ACHN (cell line): ENCODE measurements around the gene BAIAP3.

Experiments used
- DNase-seq: peaks from one replicate; pipeline ENCODE4 v3.0.0-alpha.2; 2015
- in situ Hi-C: cut with HindIII; loops from 2 replicates; pipeline ENCODE4 v1.10.0; 2017; ENCODE audit warnings: low sequenced_read_pairs, low pct_ligation_motif_present, low pct_unique_long_range_greater_than_20kb

BAIAP3 gene

DNA sequence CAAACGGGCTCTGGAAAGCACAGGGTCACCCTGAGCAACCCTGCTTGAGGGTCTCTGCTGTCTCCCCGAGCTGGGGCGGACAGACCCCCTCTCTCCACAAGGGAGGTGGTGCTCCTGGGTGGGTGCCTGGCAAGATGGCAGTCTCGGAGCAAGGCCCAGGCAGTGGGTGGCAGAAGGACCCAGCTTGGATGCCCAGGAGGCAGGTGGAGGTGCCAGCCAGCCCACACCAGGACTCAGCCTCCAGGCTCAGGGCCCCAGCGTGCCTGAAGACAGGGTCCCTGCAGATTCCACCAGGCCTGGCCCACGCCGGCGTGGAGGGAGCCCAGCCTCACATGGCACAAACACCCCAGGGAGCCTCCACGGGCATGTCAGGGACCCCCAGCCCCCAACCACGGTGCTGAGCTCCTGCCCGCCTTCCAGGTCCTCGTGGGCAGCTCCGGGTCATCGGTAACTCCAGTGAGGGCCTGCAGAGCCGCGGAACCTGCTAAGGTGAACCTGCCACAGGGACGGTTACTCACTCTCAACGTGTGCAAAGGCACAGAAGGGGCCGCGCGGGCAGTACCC is 60.2 kb downstream of the BAIAP3 start:
- no peak for DNase-seq
- in situ Hi-C loops = loop anchor here (25.0 kb wide), 1 partner anchor 106 kb away; no protein-coding TSS in a partner anchor

- in situ Hi-C loops = loop anchor here (25.0 kb wide), 1 partner anchor 107 kb away; no protein-coding TSS in a partner anchor
- no peak for DNase-seq
Observed at GRCh38 chr16:1394367-1394951, 61.0 kb downstream of the BAIAP3 start.

DNA sequence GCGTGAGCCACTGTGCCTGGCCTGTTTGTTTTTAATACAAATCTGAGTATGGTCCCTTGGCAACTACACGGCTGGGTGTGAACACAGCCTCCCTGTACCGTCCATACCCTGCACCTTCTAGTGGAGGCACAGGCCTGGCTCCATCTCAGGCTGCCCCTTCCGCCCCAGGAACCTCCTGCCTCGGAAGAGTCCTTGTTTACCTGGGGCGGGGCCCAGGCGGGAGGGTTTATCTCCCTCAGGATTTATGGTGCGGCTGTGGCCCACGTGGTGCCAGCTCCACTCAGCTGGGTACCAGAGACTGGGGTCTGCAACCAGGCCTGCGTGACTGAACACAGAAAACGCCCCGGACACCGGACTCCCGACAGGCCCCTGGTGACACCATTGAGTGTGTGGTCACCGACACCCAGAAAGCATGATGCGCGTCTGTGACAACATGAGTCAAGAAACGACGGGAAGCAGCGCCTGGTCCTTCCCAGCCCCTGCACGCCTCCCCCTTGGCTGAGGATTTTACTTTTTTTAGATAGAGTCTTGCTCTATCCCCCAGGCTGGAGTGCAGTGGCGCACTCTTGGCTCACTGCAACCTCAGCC is 62.1 kb downstream of the BAIAP3 start:
- in situ Hi-C loops = loop anchor here (25.0 kb wide), 1 partner anchor 108 kb away; no protein-coding TSS in a partner anchor
- no peak for DNase-seq

DNA sequence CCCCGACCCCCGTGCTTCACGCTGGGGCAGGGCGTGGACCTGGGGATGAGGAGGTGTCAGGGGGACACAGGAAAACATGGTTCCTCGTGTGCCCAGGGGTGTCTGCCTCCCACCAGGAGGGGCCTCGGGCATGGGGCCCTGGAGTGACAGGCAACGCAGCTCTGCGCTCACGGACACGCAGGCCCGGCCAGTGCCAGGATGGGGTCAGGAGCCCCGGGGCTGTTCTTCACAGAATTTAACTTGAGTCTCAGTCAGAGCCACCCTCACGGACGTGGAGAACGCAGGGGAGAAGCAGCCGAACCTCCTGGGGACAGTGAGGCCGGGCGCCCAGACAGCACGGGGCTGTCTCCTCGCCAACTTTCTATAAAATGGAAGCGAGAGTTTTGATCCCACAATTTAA is 64.3 kb downstream of the BAIAP3 start:
- DNase-seq = no peak

DNA sequence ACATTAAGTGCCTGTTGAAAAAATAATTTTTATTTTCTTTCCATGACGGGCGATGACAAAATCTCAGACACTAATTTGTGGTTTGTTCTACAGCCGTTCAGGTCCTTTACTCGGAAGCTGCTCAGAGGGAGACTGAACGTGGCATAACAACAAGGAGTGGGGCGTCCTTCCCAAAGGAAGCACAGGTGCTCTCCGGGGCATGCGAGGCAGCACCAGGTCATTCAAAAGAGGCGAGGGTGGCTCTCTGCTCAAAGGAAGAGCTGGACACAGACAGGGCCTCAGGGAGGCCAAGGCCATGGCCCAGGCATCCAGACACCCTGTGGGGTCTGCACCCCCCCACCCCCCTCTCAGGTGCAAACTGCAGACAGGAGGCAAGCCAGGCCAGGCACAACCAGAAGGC is 64.9 kb downstream of the BAIAP3 start:
- in situ Hi-C loops = loop anchor here (25.0 kb wide), 1 partner anchor 111 kb away; no protein-coding TSS in a partner anchor

More for the DNA sequence above, 64.3 kb downstream of the BAIAP3 start:
- in situ Hi-C loops = loop anchor here (25.0 kb wide), 1 partner anchor 110 kb away; no protein-coding TSS in a partner anchor

More for the DNA sequence above, 64.9 kb downstream of the BAIAP3 start:
- DNase-seq = no peak
